ENCODE measurements around the gene BABAM2.
"Not testable (repeated sequence)": the region's sequence is repeated elsewhere in the genome, so short reads cannot be mapped to it uniquely, and the experiment has no call there.

The BABAM2 gene

DNA sequence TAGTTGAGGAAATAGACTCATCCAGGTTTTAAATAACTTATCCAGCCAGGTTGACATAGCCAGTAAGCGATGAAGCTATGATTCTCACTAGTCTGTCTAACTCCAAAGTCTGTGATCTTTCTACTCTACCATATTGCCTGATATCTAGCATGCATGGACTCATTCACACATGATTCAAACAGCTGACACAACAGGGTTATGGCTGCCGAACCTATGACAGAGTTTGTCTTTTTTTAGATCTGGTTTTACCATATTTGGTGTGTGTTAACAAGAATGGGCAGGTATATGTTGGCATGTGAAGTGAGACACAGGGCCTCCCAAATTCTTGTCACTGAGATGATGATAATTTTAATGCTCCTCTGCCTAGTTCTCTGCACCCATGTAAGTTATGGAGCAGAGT lies 210.6 kb downstream of the BABAM2 start:
- Histone ChIP-seq H2AFZ (ENCODE audit: low read length, unreplicated experiment) (no peak overlapping the region), H3K27ac (ENCODE audit: low read depth, low read length) (peak overlapping the region; percentile 82), H3K79me2 (ENCODE audit: control insufficient read depth, insufficient read depth, low read length, unreplicated experiment) (no peaks in the 10 kb centered on the region), H3K36me3 (ENCODE audit: insufficient read depth, low read length) (no peaks in the 10 kb centered on the region), H3K4me3 (ENCODE audit: low read depth, low read length) (no peak overlapping the region), H3K4me1 (ENCODE audit: control insufficient read depth, insufficient read depth, low read length, unreplicated experiment) (peaks cover 47% of the 10 kb centered on the region), H3K27me3 (ENCODE audit: insufficient read depth, low read length) (no peaks in the 10 kb centered on the region)

GRCh38 chr2:28101892-28102291 lies 211.4 kb downstream of the BABAM2 start:
- H3K27me3 ChIP-seq (ENCODE audit: insufficient read depth, low read length): no peaks in the 10 kb centered on the region
- peaks cover 40% of the 10 kb centered on the region for H3K4me1 ChIP-seq (ENCODE audit: control insufficient read depth, insufficient read depth, low read length, unreplicated experiment)
- no peaks in the 10 kb centered on the region for H3K36me3 ChIP-seq (ENCODE audit: insufficient read depth, low read length)
- H2AFZ ChIP-seq (ENCODE audit: low read length, unreplicated experiment): peak overlapping the region; percentile 71
- H3K4me3 ChIP-seq (ENCODE audit: low read depth, low read length): peak overlapping the region; percentile 59
- peak overlapping the region; percentile 82 for H3K27ac ChIP-seq (ENCODE audit: low read depth, low read length)
- no peaks in the 10 kb centered on the region for H3K79me2 ChIP-seq (ENCODE audit: control insufficient read depth, insufficient read depth, low read length, unreplicated experiment)

DNA sequence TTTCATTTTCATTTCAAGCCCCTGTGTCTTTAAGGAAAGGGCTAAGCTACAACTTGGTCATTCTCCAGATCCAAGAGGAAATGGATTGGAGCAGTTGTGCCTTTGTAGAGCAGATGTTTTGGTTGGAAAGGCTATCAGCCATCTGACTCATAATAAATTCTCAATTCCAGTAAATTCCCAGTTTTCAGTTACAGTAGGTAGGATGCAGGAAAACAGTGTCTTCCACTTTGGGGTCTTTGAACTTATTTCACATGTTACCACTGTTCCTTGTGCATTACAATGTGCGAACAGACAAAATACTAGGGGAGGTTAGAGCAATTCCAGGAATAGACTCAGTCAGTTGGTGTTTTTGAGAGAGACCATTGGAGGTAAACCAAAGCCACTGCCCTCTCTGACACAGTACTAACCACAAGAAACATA lies 211.9 kb downstream of the BABAM2 start:
- peaks cover 37% of the 10 kb centered on the region for H3K4me1 ChIP-seq (ENCODE audit: control insufficient read depth, insufficient read depth, low read length, unreplicated experiment)
- no peaks in the 10 kb centered on the region for H3K79me2 ChIP-seq (ENCODE audit: control insufficient read depth, insufficient read depth, low read length, unreplicated experiment)
- no peaks in the 10 kb centered on the region for H3K36me3 ChIP-seq (ENCODE audit: insufficient read depth, low read length)
- peak overlapping the region; percentile 71 for H2AFZ ChIP-seq (ENCODE audit: low read length, unreplicated experiment)
- H3K4me3 ChIP-seq (ENCODE audit: low read depth, low read length): peak overlapping the region; percentile 59
- H3K27me3 ChIP-seq (ENCODE audit: insufficient read depth, low read length): no peaks in the 10 kb centered on the region
- H3K27ac ChIP-seq (ENCODE audit: low read depth, low read length): peak overlapping the region; percentile 82

- H3K4me1 ChIP-seq (ENCODE audit: control insufficient read depth, insufficient read depth, low read length, unreplicated experiment): peaks cover 34% of the 10 kb centered on the region
Observed at GRCh38 chr2:28103611-28104010, 213.1 kb downstream of the BABAM2 start.

GRCh38 chr2:28108143-28108542 lies 217.6 kb downstream of the BABAM2 start:
- H3K27ac ChIP-seq (ENCODE audit: low read depth, low read length): no peak overlapping the region
- H3K4me3 ChIP-seq (ENCODE audit: low read depth, low read length): no peak overlapping the region
- H2AFZ ChIP-seq (ENCODE audit: low read length, unreplicated experiment): no peak overlapping the region
- no peaks in the 10 kb centered on the region for H3K79me2 ChIP-seq (ENCODE audit: control insufficient read depth, insufficient read depth, low read length, unreplicated experiment)
- H3K36me3 ChIP-seq (ENCODE audit: insufficient read depth, low read length): no peaks in the 10 kb centered on the region
- peaks cover 4% of the 10 kb centered on the region for H3K4me1 ChIP-seq (ENCODE audit: control insufficient read depth, insufficient read depth, low read length, unreplicated experiment)
- H3K27me3 ChIP-seq (ENCODE audit: insufficient read depth, low read length): no peaks in the 10 kb centered on the region

More at GRCh38 chr2:28103611-28104010, 213.1 kb downstream of the BABAM2 start:
- H3K79me2 ChIP-seq (ENCODE audit: control insufficient read depth, insufficient read depth, low read length, unreplicated experiment): no peaks in the 10 kb centered on the region
- peak overlapping the region; percentile 82 for H3K27ac ChIP-seq (ENCODE audit: low read depth, low read length)
- H3K27me3 ChIP-seq (ENCODE audit: insufficient read depth, low read length): no peaks in the 10 kb centered on the region
- H2AFZ ChIP-seq (ENCODE audit: low read length, unreplicated experiment): no peak overlapping the region
- no peak overlapping the region for H3K4me3 ChIP-seq (ENCODE audit: low read depth, low read length)
- H3K36me3 ChIP-seq (ENCODE audit: insufficient read depth, low read length): no peaks in the 10 kb centered on the region

DNA sequence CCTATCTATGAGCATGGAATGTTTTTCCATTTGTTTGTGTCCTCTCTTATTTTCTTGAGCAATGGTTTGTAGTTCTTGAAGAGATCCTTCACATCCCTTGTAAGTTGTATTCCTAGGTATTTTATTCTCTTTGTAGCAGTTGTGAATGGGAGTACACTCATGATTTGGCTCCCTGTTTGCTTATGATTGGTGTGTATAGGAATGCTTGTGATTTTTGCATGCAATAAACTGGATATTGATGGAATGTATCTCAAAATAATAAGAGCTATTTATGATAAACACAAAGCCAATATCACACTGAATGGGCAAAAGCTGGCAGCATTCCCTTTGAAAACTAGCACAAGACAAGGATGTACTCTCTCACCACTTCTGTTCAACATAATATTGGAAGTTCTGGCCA lies 223.2 kb downstream of the BABAM2 start:
- H3K4me1 ChIP-seq (ENCODE audit: control insufficient read depth, insufficient read depth, low read length, unreplicated experiment); H2AFZ ChIP-seq (ENCODE audit: low read length, unreplicated experiment); H3K4me3 ChIP-seq (ENCODE audit: low read depth, low read length); H3K79me2 ChIP-seq (ENCODE audit: control insufficient read depth, insufficient read depth, low read length, unreplicated experiment); H3K36me3 ChIP-seq (ENCODE audit: insufficient read depth, low read length); H3K27me3 ChIP-seq (ENCODE audit: insufficient read depth, low read length); H3K27ac ChIP-seq (ENCODE audit: low read depth, low read length): not testable (repeated sequence)

GRCh38 chr2:28117104-28117596 lies 226.6 kb downstream of the BABAM2 start:
- Histone ChIP-seq H3K4me1 (ENCODE audit: control insufficient read depth, insufficient read depth, low read length, unreplicated experiment) (no peaks in the 10 kb centered on the region), H2AFZ (ENCODE audit: low read length, unreplicated experiment) (no peak overlapping the region), H3K27me3 (ENCODE audit: insufficient read depth, low read length) (no peaks in the 10 kb centered on the region), H3K27ac (ENCODE audit: low read depth, low read length) (no peak overlapping the region), H3K4me3 (ENCODE audit: low read depth, low read length) (no peak overlapping the region), H3K79me2 (ENCODE audit: control insufficient read depth, insufficient read depth, low read length, unreplicated experiment) (no peaks in the 10 kb centered on the region), H3K36me3 (ENCODE audit: insufficient read depth, low read length) (no peaks in the 10 kb centered on the region)

DNA sequence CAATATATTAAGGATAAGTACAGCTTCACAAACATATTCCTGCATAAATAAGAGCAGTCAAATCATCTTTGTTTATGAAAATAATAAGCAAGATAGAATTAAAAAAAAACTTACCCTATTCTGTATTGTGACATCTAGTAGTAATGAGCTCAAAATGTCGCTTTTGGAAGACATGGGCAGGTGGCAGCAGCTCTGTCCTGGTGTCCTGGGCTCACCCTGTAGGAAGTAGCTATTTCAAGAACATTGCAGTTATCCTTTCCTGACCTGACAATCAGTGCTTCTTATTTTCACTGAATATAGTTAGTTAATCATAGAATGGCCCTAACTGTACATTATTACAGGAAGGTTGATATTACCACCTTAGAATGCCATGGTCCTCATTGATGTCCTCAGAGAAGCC lies 229.1 kb downstream of the BABAM2 start:
- Histone ChIP-seq H3K4me1 (ENCODE audit: control insufficient read depth, insufficient read depth, low read length, unreplicated experiment) (peaks cover 11% of the 10 kb centered on the region), H3K79me2 (ENCODE audit: control insufficient read depth, insufficient read depth, low read length, unreplicated experiment) (no peaks in the 10 kb centered on the region), H3K27ac (ENCODE audit: low read depth, low read length) (no peak overlapping the region), H3K36me3 (ENCODE audit: insufficient read depth, low read length) (no peaks in the 10 kb centered on the region), H3K4me3 (ENCODE audit: low read depth, low read length) (no peak overlapping the region), H3K27me3 (ENCODE audit: insufficient read depth, low read length) (no peaks in the 10 kb centered on the region), H2AFZ (ENCODE audit: low read length, unreplicated experiment) (no peak overlapping the region)

GRCh38 chr2:28128281-28128950 lies 237.9 kb downstream of the BABAM2 start:
- H3K36me3 ChIP-seq (ENCODE audit: insufficient read depth, low read length): no peaks in the 10 kb centered on the region
- peak overlapping the region; percentile 49 for H3K27ac ChIP-seq (ENCODE audit: low read depth, low read length)
- H3K4me1 ChIP-seq (ENCODE audit: control insufficient read depth, insufficient read depth, low read length, unreplicated experiment): peaks cover 45% of the 10 kb centered on the region
- no peaks in the 10 kb centered on the region for H3K27me3 ChIP-seq (ENCODE audit: insufficient read depth, low read length)
- H3K79me2 ChIP-seq (ENCODE audit: control insufficient read depth, insufficient read depth, low read length, unreplicated experiment): no peaks in the 10 kb centered on the region
- H3K4me3 ChIP-seq (ENCODE audit: low read depth, low read length): no peak overlapping the region
- no peak overlapping the region for H2AFZ ChIP-seq (ENCODE audit: low read length, unreplicated experiment)

DNA sequence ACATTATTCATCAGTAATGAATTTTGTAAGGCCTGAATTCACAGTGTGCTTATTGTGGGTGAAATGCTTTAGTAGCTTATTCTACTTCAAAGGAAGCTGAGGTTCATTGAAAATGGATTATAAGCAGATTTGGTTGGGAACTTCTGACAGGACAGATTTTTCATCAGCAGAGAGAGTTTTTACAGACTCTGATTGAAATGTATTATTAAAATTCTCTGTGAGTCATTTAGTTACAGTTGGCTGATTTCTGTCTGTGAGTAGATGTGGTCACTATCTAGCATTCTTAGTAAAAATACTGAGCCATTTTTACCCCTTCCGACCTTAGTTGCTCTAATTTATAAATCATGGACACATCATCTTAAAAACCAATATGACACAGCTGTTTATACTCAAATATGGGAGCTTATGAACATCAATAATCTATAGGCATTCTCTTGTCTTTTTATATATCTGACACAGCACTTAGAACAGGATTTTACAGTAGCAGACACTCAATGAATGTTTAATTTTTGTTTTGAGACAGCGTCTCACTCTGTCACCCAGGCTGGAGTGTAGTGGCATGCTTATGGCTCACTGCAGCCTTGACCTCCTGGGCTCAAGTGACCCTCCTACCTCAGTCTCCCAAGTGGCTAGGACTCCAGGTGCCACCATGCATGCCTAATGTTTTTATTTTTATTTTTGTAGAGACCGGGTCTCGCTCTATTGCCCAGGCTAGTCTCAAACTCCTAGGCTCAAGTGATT lies 239.6 kb downstream of the BABAM2 start:
- peaks cover 46% of the 10 kb centered on the region for H3K4me1 ChIP-seq (ENCODE audit: control insufficient read depth, insufficient read depth, low read length, unreplicated experiment)
- H3K79me2 ChIP-seq (ENCODE audit: control insufficient read depth, insufficient read depth, low read length, unreplicated experiment): no peaks in the 10 kb centered on the region
- H3K36me3 ChIP-seq (ENCODE audit: insufficient read depth, low read length): no peaks in the 10 kb centered on the region
- peak overlapping the region; percentile 15 for H3K27ac ChIP-seq (ENCODE audit: low read depth, low read length)
- no peaks in the 10 kb centered on the region for H3K27me3 ChIP-seq (ENCODE audit: insufficient read depth, low read length)
- H3K4me3 ChIP-seq (ENCODE audit: low read depth, low read length): no peak overlapping the region
- no peak overlapping the region for H2AFZ ChIP-seq (ENCODE audit: low read length, unreplicated experiment)

GRCh38 chr2:28133778-28134177 lies 243.2 kb downstream of the BABAM2 start:
- Histone ChIP-seq H3K27ac (ENCODE audit: low read depth, low read length) (no peak overlapping the region), H3K79me2 (ENCODE audit: control insufficient read depth, insufficient read depth, low read length, unreplicated experiment) (no peaks in the 10 kb centered on the region), H3K36me3 (ENCODE audit: insufficient read depth, low read length) (no peaks in the 10 kb centered on the region), H3K4me3 (ENCODE audit: low read depth, low read length) (no peak overlapping the region), H2AFZ (ENCODE audit: low read length, unreplicated experiment) (no peak overlapping the region), H3K27me3 (ENCODE audit: insufficient read depth, low read length) (no peaks in the 10 kb centered on the region), H3K4me1 (ENCODE audit: control insufficient read depth, insufficient read depth, low read length, unreplicated experiment) (peaks cover 49% of the 10 kb centered on the region)
